Activated T-cell treated with anti-CD3 and anti-CD28 coated beads for 1 hour (primary cell): ENCODE data around the gene FOXP1.

Experiments used
- DNase-seq: peaks from one replicate; pipeline ENCODE4 v3.0.0-alpha.2; 2020; ENCODE audit warnings: low read depth

The FOXP1 gene

DNA sequence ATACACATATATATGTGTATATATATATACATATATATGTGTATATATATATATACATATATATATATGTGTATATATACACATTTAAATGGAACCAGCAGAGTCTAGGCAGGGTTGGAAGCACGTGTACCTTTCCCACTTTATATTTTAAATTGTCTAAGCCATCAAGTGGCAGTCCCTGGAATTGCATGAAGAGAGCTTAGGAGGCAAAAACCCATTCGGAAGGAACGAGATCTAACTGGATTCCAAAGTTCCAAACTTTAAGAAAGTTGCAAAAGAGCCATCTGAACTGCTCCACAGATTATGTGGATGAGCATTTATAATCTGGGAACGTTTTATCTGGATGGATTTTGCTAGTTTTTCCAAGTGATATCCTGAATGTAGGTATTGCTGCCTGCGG, 186.5 kb downstream of the FOXP1 start:
- DNase-seq: no peak

DNA sequence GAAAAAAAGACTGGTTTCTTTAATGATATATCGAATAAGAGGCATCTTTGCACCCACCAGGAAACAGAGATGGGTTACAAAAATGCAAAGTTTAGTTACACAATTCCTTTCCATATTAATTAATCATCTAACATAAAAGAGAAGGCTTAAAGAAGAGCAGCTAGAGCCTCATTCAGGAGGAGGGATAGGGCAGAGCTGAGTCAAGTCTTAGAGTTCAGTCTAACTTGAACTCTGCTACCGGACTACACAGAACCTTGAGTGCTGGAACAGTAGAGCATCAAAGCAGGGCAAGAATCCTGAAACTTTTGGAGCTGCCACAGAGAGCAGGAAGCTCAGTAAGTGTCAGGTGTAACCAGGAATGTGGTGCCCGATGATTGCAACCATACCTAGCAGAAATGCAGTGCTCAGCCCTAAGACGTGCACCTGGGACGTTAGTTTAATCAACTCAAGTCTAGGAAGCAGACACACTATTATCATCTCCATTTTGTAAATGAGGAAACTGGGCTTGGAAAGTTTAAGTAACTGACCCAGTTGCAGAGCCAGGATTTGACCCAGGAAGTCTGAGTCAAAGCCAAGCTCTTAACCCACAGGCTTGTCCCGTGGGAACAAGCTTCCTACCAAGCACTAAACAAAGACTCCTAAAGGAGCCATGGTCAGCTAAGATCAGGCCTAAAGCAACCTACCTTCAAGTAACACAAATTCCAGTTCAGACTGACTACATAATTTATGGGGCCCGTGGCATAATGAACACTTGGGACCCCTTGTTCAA, 187.4 kb downstream of the FOXP1 start:
- no peak for DNase-seq

DNA sequence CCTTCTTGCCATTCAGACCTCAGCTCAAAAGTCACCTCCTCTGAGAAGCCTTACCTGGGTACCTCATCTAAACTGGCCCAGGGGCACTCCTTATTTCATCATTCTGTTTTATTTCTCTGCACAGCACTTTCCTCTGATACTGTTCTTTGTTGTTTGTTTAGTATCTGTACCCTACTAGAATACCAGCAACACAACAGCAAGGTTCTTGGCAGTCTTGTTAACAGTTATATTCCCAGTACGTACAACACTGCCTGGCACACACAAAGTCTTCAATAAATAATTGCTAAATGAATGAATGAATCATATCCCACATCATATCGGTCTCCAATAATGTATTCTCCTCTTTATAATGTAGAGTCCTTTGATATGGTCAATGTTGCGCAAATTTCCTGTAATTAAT, 188.1 kb downstream of the FOXP1 start:
- DNase-seq: no peak

DNA sequence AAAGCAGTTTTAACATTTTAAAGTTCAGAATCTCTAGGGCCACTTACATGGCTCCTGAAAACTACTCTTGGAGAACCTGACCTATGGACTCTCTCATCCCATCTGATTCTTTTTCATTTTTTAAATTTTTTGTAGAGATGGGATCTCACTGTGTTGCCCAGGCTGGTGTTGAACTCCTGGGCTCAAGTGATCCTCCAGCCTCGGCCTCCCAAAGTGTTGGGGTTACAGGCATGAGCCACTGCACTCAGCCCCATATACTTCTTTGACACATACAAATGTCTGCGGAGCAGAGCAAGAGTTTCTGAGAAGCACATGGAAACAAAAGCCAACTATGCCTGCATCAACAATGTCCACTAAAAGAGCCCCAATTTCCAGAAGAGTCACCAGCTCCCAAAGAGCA, 189.8 kb downstream of the FOXP1 start:
- DNase-seq: no peak

DNA sequence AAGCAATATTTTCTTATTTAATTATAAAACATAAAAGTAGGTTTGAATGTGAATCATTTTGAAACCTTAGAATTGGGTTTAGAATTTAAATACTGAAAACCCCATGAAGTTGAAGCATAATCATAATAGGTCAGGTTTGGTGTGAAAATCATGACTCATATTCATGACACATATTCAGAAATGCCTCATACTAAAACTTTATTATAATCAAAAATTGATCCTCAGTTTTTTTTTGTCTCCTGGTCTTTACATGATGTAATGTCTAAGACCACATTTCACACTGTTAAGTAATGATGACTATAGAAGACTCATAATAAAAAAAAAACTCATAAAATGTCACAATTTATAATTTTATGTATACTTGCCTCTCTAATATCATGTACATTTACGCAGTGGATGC, 190.4 kb downstream of the FOXP1 start:
- DNase-seq: no peak

DNA sequence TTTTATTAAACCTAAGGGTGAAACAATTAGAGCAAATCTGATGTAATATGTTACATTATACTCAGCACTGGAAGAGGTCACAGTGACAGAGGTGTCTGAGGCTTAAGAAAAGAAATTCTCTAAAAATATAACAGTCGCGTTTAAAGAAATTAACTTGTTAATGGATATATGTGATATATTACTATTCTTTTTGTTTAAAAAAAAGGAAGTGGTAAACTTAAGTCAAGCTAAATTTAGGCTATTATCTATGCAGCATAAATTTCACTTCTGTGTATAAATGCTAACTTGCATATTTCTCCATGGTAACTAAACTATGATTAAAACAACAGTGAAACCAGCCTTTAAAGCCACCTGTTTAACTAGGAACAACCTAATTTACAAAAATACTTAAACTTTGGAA, 191.3 kb downstream of the FOXP1 start:
- no peak for DNase-seq

DNA sequence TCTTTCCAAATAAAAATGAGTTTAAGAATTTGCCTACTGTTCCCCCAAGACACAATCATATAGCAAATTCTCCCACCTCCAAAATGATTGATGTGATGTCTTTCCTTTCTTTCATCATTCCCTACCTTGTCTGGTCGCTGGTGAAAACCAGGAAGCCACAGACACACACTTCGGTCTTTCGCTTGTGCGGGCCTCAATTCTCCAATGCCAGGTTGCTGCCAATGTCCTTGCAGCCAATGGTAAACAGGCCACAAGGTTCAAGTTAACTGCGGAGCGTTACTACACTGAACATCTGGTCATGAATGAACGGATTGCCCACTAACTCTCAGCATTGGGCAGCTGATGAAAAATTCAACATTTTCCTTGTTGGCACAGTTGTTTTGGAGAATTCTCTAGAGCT, 192.2 kb downstream of the FOXP1 start:
- no peak for DNase-seq

DNA sequence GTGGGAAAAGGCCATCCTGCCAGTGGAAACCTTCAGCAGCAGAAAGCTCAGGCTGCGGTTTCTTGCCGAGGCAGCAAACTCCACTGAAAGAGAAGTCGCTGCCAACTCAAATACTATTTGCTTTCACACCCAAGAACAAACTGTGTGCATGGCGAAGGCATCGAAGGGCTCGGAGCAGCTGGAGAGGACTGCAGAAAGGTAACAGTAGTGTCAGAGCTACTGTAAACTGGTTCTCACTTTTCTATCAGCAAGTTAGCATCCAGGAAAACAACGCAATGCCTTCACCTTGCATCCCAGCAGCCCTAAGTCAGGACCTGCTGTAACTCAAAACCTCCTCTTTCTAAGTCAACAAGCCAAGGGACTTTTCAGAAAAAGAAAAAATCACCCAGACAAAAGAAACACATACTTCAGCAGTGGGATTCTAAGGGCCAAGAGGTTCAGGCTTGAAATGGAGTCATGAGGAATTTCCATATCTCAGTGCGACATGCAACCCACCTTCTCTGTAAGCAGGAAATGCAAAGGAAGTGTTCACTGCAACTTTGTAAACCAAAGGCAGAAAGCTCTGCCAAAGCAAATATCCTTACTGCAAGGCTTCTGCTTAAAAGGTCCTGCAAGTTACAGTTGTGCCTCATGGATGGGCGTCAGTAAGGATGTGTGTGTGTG, 193.5 kb downstream of the FOXP1 start:
- DNase-seq: no peak

DNA sequence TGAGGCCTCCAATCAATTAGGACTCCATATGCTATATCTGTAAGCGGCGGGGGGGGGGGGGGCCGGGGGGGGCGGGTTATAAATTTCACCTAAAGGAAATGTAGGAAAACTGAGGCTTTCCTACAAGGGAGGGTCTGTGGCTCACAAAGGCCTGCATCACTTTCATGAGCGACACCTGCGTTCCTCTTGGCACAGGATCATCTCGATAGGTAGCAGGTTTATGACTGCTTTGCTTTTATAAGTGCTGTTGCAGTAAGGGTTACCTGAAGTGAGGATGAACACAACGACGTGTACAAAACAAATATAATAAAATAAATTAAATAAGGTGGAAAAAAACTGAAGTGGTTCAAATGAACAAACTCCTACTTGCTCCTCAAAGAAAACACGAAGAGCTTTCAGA, 194.3 kb downstream of the FOXP1 start:
- DNase-seq: no peak

DNA sequence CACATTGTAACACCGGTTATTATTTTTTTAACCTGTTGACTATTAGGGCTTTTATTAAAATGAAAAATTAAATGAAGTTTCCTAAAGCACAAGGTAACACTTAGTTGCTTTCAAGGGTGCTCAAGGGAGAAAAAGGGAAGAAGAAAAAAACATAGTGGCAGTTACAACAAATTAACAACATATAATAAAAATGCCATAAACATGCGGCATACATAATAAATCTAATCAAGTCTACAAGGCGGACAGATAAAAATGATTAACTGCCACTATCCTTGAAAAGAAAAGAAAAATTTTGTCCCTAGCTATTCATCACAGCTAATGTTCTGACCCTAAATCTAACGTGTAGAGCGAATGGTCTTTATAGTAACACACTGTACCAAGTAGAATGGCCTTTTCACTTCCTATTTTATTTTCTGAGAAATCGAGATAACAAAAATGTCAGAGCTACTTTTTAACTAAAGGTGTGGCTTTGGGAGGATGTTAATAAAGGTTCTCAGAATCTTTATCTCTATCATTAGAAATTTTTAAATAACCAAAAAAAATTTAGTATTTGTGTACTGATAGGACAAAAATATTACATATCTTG, 194.9 kb downstream of the FOXP1 start:
- DNase-seq: no peak

DNA sequence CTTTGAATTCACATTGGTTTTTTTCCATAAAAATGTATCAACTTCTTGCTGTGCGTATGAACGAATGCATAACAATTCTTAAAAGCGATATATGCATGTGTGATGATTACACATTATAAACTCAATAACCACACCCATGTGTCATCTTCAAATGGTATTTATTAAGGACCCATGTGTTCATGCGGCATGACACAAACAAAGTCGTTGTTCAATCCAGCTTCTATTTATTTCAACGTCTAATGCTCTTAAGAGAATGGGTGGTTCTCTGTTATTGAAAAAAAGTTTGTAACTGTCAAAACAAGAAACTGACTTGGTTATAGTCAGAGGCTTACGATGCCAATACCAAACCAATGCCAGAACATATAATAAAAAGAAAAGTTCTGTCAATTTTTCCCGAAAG, 195.9 kb downstream of the FOXP1 start:
- DNase-seq: no peak

DNA sequence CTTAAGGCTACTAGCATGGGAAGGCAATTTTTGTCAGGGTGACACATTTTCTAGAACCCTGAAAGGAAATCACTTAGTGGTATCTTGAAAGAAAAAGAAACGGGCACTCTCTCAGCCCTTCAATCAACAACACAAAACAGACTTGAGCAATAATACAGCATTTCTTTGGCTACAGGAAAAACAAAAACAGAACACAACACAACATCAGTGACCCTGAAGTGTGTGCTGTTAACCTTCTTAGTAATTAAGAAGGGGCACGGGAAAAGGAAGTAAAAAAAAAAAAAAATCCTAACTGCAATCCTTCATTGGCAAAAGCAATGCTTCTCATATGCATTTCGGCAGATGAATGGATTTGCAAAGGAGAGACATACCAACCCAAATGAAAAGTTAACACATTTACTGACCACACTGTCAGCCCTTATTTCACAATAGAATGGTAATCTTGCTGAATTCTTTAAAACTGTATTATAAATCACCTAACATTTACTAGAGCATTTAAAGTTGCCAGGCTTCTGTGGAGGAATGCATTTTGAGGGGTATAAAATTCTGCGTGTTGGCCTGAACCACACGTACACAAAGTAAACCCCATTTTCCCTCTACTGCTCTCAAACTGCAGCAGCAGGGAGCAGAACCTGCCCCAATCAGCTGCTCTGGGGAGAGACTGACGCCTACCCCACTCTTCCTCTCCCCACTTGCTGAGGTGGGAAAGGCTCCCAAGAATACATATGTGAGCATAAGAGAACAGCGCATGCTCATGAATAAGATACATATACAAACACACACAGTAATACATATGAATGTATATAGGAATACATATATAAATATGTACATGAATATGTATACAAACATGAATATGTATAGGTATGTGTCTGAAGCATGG, 198.5 kb downstream of the FOXP1 start:
- no peak for DNase-seq

DNA sequence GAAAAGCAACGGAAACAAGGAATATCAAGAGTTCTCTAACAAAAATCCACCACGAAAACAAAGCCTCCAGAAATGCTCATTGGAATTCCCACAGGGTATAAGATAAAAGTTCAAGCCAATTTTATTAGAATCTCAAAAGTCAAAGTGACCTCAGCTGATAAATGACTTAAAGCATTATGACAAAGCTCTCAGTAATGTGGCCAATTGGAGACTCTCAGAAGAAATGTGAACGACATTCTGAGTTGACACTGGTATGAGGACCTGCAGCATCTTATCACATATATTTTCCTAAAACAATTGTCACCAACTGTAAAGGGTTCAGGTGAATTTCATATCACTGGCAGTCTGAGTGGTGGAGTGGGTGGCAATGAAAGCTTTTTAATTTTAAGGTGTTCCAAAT, 199.1 kb downstream of the FOXP1 start:
- no peak for DNase-seq

DNA sequence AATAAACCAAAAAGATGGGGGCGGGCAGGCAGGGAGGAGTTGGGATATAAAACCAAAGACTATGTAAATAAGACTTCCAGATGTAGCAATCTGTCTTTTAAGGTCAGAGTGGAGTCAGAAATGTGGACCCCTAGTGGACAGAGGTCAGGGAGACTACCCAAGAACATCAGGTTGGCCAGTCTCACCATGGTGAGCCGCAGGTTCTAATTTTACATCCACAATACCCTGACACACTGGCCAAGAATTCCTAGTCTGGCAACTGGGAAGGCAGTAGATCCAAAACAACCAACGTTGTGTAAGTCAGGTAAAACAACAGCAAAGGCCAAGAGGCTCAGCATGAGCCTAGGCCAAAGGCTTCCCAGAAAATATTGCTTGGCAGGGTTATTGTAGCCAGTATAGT, 203.4 kb downstream of the FOXP1 start:
- no peak for DNase-seq

DNA sequence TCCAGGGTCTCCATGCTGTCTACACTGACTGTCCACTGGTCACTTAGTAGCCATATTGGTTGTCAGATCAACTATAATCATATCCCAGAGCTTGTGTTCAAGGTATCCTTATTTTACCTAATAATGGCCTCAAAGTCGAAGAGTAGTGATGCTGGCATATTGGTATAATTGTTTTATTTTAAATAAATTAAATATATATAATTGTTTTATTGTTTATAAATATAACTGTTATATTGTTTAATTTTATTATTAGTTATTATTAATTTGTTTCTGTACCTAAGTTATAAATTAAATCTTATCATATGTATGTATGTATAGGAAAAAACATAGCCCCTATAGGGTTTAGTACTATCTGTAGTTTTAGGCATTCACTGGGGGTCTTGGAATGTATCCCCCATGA, 205.0 kb downstream of the FOXP1 start:
- no peak for DNase-seq

DNA sequence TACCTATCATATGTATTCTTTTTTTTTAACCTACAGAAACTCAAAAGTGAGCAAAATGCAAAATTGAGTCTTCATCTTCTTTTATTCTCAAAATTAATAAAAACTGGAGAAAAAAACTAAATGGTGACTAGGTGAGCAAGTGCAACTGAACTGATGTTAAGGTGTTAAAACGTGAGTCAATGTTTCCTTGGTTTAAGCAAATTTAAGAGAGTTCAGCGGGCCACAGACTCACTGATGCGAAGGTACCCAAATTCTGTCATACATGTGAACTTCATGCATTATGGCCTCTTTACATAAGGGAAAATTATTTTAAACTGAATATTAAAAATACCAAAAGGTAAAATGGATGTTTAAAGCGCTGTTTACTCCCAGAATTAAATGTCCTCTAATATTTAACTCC, 206.6 kb downstream of the FOXP1 start:
- no peak for DNase-seq

DNA sequence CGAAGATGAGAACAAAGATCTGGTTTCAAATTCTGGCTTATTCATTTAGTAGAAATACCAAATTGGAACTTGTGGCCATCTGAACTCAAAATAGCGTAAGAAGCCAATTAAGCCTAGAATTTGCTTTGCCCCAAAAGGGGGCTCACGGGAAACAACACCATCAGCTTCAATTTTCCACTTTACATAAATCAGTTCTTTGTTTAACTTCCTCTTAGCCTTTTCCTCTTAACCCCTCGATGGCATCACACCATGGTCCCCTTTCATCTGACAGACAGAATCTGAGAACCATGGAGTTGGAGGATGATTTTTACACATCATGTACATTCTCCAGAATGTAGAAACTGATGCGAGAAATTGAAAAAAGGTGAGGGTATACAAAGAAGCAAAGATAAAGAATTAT, 207.0 kb downstream of the FOXP1 start:
- DNase-seq: no peak

DNA sequence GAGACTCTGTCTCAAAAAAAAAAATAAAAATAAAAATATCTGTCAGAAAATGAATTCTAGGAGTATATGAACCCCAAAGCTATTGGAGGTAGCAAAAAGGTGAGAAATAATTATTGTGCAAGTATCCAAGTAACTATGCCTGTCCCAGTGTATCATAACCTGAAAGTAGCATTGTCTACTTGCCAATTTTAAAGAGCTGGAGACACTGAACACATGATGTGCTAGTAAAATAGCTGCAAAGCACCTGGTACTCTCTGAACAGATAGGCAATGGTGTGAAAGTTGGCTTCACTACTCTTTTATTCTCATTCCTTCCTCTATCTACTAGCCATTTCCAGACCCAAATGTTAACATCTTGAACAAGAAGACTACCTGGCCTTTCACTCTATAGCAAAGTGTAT, 208.9 kb downstream of the FOXP1 start:
- DNase-seq: no peak

DNA sequence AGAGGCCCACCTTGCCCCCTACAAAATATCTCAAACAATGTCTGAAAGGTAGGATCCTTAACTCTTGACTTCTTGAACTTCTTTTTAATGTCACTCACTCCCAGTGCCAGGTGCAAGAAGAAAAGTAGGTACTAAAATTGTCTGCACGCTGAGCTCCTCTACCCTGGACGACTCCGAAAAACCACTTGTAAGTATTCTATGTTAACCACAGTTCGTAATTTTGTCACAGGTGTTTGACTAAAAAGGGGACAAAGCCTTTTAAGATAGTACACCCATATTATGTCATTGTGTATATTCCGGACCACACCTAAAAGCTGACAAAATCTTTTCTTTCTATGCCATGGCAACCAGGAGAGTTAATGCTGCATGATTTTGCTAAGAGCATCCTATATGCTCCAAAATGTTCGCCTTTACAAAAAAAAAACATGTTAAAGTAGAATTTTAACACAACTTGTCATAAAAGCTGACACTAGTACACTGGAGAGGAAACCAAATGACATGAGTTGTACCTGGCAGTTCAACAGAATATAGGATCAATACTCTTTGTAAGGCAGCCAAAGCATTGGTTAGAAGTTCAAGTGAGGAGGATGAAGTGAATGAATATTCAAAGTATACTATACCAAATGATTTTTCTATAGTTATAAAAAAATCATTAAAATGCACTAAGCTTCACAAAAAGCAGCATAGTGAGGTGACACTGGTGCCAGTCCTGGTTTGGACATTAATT, 210.5 kb downstream of the FOXP1 start:
- DNase-seq: no peak

DNA sequence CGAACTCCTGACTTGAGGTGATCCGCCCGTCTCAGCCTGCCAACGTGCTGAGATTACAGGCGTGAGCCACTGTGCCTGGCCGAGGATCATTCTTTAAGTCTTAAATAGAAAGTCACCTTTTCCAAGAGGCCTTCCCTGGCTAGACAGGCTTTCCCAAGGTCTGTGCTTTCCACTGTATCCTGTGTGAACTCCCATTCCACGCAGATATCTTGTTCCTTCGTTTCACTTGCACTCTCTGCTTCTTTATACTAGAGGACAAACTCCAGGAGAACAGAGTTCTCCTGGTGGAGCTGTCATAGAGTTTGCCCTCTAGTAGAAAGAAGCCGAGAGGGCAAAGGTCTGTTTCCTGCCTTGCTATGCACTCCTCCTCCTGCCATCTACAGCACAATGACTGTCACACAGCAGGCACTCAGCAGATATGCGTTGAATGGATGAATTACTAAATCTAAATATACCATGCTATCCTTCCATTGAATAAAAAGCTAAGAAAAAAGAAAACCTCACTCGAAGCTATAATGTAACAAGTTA, 211.2 kb downstream of the FOXP1 start:
- DNase-seq: no peak

DNA sequence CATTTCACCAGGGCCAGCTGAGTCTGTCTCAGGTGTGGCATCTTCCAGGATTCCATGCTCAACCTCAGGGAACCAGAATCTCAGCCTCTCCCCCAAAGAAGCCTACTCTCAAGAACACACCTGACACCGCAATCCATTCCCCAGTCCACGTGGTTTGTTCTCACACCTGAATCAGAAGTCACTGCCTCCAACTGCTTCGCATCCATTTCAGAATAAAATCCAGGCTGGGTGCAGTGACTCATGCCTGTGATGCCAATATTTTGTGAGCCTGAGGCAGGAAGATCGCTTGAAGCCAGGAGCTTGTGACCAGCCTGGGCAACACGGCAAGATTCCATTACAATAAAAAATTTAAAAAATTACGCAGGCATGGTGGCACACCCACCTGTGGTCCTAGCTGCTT, 212.2 kb downstream of the FOXP1 start:
- no peak for DNase-seq

DNA sequence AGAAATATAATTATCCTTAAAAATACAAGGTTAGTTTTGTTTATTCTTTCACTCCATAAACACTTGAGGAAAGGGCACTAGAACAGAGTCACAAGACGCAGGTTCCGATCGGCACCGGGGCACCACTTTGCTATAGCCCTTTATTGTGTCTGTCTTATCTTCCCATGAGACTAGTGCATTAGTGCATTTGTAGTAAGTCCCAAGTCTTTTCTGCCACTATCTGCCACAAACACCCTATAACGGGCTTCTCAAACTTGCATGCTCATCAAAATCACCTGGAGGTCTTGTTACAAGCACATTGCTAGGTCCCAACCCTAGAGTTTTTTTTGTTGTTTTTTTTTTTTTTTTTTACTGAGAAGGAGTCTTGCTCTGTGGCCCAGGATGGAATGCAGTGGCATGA, 213.1 kb downstream of the FOXP1 start:
- no peak for DNase-seq
